WTC11 (cell line): ENCODE data around the gene FTCD. TPM values are rescaled to one million over a fixed set of nuclear protein-coding genes. Genes with fewer than 3 reads are reported as not detected.
"Not testable (repeated sequence)": the region's sequence is repeated elsewhere in the genome, so short reads cannot be mapped to it uniquely, and the experiment has no call there.

ENCODE experiments used
- ATAC-seq: fragments of 200-7000 bp; cut with Tn5 transposase; 2 replicates; pipeline ENCODE4 v1.10.0; 2021; ENCODE audit warnings: mild to moderate bottlenecking, moderate library complexity
- CTCF ChIA-PET: fragments of 300-600 bp; sonication (Branson Sonifier 250); formaldehyde crosslinking; loops from one replicate; lab custom pipeline; 2021; ENCODE audit warnings: antibody characterized with exemption; lab: Charles Lee
- POLR2A ChIA-PET: fragments of 350-600 bp; sonication (Branson Sonifier 250); formaldehyde crosslinking; loops from one replicate; lab custom pipeline; 2021; ENCODE audit warnings: antibody characterized with exemption; lab: Charles Lee
- DNase-seq: peaks from one replicate; pipeline ENCODE4 v3.0.0; 2021; ENCODE audit warnings: low spot score
- H3K27ac Mint-ChIP-seq: 2 replicates; pipeline ENCODE4 v1.8.0; 2021; ENCODE audit warnings: mixed read lengths
- H3K27me3 Mint-ChIP-seq: 2 replicates; pipeline ENCODE4 v1.8.0; 2021; ENCODE audit warnings: low read depth, mild to moderate bottlenecking, moderate library complexity, mixed read lengths
- H3K36me3 Mint-ChIP-seq: 2 replicates; pipeline ENCODE4 v1.8.0; 2021; ENCODE audit warnings: mixed read lengths
- H3K4me1 Mint-ChIP-seq: 2 replicates; pipeline ENCODE4 v1.8.0; 2022; ENCODE audit warnings: mixed read lengths
- H3K4me3 Mint-ChIP-seq: 2 replicates; pipeline ENCODE4 v1.8.0; 2021; ENCODE audit warnings: mild to moderate bottlenecking, moderate library complexity, mixed read lengths
- H3K9me3 Mint-ChIP-seq: 2 replicates; pipeline ENCODE4 v1.8.0; 2021; ENCODE audit warnings: mixed read lengths
- CREB1 ChIP-seq: sonication (generic); formaldehyde crosslinking; IDR thresholded peaks from 2 replicates; pipeline ENCODE4 v1.8.0; 2023; ENCODE audit warnings: mild to moderate bottlenecking, missing genetic modification reagents
- MYBL2 ChIP-seq: sonication (generic); formaldehyde crosslinking; IDR thresholded peaks from 2 replicates; pipeline ENCODE4 v1.8.1; 2023; ENCODE audit warnings: mild to moderate bottlenecking, moderate library complexity, missing genetic modification reagents
- NR2C2 ChIP-seq: sonication (generic); formaldehyde crosslinking; IDR thresholded peaks from 2 replicates; pipeline ENCODE4 v1.8.0; 2022; ENCODE audit warnings: mild to moderate bottlenecking, missing genetic modification reagents
- SMAD4 ChIP-seq: sonication (generic); formaldehyde crosslinking; IDR thresholded peaks from 2 replicates; pipeline ENCODE4 v1.8.0; 2022; ENCODE audit warnings: mild to moderate bottlenecking, missing genetic modification reagents
- total RNA-seq: library from RNA; stranded (reverse); gene quantifications from 3 replicates; pipeline ENCODE4 v1.2.3, GENCODE V29; 2021
- TF ChIP-seq, protein P1 (sequence below): sonication (generic); formaldehyde crosslinking; IDR thresholded peaks from 2 replicates; pipeline ENCODE4 v1.8.1; 2023; ENCODE audit warnings: mild to moderate bottlenecking, missing genetic modification reagents
- TF ChIP-seq, protein P2 (sequence below): sonication (generic); formaldehyde crosslinking; IDR thresholded peaks from 2 replicates; pipeline ENCODE4 v1.8.1; 2023; ENCODE audit warnings: mild to moderate bottlenecking, missing genetic modification reagents, moderate library complexity
- TF ChIP-seq, protein P3 (sequence below): sonication (generic); formaldehyde crosslinking; IDR thresholded peaks from 2 replicates; pipeline ENCODE4 v1.8.0; 2022; ENCODE audit warnings: missing genetic modification reagents
- TF ChIP-seq, protein P4 (sequence below): sonication (generic); formaldehyde crosslinking; IDR thresholded peaks from 2 replicates; pipeline ENCODE4 v1.8.0; 2023; ENCODE audit warnings: mild to moderate bottlenecking, missing genetic modification reagents
- TF ChIP-seq, protein P5 (sequence below): fragments of 250-450 bp; sonication (Bioruptor Pico); IDR thresholded peaks from 2 replicates; pipeline ENCODE4 v1.9.0; 2021; ENCODE audit warnings: mild to moderate bottlenecking, borderline replicate concordance

The FTCD gene
- total RNA-seq, 1 experiment from 2014 or later = 6.1 TPM

DNA sequence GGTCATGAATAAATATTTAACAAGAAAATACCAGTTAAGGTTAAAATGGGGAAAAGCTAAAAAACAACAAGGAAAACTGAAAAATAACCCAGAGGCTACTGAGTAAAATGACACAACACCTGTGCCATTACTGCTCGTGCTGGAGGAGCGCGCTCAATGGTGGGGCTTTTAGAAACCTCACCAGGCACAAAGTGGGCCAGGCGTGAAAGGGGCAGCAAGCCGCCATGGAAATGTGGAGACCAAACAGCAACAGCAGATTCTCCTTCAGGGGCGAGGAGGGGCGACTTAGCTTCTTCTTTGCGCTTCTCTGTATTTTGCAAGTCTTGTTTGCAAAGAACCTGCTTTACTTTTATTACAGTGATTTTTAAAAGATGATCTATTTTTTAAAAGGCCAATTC, 47.8 kb upstream of the FTCD start:
- Mint-ChIP-seq H3K36me3 (peaks cover 66% of the 10 kb centered on the region), H3K27me3 (no peaks in the 10 kb centered on the region), H3K27ac (peak overlapping the region; percentile 82), H3K4me3 (no peak overlapping the region), H3K9me3 (peaks cover 6% of the 10 kb centered on the region; the same call in 1 of the 2 replicates), H3K4me1 (peaks cover 8% of the 10 kb centered on the region)
- ChIA-PET CTCF (interaction anchor here (1.4 kb wide), 1 partner anchor 60 kb away, joined by 4 read pairs; no protein-coding TSS in a partner anchor), POLR2A (no interaction called here)
- ATAC-seq (no peak), DNase-seq (no peak)
- TF ChIP-seq SMAD4 (no peak), CREB1 (no peak)
- TF ChIP-seq, protein P1, sequence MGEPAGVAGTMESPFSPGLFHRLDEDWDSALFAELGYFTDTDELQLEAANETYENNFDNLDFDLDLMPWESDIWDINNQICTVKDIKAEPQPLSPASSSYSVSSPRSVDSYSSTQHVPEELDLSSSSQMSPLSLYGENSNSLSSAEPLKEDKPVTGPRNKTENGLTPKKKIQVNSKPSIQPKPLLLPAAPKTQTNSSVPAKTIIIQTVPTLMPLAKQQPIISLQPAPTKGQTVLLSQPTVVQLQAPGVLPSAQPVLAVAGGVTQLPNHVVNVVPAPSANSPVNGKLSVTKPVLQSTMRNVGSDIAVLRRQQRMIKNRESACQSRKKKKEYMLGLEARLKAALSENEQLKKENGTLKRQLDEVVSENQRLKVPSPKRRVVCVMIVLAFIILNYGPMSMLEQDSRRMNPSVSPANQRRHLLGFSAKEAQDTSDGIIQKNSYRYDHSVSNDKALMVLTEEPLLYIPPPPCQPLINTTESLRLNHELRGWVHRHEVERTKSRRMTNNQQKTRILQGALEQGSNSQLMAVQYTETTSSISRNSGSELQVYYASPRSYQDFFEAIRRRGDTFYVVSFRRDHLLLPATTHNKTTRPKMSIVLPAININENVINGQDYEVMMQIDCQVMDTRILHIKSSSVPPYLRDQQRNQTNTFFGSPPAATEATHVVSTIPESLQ = no peak
- TF ChIP-seq, protein P2, sequence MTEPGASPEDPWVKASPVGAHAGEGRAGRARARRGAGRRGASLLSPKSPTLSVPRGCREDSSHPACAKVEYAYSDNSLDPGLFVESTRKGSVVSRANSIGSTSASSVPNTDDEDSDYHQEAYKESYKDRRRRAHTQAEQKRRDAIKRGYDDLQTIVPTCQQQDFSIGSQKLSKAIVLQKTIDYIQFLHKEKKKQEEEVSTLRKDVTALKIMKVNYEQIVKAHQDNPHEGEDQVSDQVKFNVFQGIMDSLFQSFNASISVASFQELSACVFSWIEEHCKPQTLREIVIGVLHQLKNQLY (CRISPR knock-in tag) = no peak

DNA sequence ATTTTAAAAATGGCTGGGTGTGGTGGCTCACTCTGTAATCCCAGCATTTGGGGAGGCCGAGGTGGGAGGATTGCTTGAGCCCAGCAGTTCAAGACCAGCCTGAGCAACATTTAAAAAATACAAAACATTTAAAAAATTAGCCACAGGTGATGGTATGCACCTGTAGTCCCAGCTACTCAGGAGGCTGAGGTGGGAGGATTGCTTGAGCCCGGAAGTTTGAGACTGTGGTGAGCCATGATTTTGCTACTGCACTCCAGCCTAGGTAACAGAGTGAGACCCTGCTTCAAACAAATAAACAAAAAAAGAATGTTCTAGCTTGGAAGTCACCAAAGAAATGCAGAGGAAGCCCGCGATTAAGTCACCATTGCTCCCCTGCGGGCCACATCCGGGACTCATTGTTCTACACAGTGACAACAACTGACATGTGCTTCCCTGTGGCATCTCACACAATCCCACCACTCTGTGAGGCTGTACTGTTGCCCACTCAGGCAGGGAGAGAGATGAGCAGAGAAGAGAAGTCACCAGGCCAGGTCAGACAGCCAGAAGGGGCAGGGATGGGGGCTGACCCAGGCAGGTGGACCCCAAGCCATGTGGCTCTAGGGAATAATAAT, 47.3 kb upstream of the FTCD start:
- H3K27ac Mint-ChIP-seq = peak overlapping the region; percentile 82
- POLR2A ChIA-PET = no interaction called here
- H3K27me3 Mint-ChIP-seq = no peaks in the 10 kb centered on the region
- no peak for DNase-seq
- CTCF ChIA-PET = interaction anchor here (1.4 kb wide), 1 partner anchor 59 kb away, joined by 4 read pairs; no protein-coding TSS in a partner anchor
- H3K4me1 Mint-ChIP-seq = peaks cover 8% of the 10 kb centered on the region
- H3K9me3 Mint-ChIP-seq = peaks cover 6% of the 10 kb centered on the region; the same call in 1 of the 2 replicates
- TF ChIP-seq, protein P3, sequence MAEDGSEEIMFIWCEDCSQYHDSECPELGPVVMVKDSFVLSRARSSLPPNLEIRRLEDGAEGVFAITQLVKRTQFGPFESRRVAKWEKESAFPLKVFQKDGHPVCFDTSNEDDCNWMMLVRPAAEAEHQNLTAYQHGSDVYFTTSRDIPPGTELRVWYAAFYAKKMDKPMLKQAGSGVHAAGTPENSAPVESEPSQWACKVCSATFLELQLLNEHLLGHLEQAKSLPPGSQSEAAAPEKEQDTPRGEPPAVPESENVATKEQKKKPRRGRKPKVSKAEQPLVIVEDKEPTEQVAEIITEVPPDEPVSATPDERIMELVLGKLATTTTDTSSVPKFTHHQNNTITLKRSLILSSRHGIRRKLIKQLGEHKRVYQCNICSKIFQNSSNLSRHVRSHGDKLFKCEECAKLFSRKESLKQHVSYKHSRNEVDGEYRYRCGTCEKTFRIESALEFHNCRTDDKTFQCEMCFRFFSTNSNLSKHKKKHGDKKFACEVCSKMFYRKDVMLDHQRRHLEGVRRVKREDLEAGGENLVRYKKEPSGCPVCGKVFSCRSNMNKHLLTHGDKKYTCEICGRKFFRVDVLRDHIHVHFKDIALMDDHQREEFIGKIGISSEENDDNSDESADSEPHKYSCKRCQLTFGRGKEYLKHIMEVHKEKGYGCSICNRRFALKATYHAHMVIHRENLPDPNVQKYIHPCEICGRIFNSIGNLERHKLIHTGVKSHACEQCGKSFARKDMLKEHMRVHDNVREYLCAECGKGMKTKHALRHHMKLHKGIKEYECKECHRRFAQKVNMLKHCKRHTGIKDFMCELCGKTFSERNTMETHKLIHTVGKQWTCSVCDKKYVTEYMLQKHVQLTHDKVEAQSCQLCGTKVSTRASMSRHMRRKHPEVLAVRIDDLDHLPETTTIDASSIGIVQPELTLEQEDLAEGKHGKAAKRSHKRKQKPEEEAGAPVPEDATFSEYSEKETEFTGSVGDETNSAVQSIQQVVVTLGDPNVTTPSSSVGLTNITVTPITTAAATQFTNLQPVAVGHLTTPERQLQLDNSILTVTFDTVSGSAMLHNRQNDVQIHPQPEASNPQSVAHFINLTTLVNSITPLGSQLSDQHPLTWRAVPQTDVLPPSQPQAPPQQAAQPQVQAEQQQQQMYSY (CRISPR knock-in tag) = no peak
- no peak for TF ChIP-seq NR2C2 (CRISPR knock-in tag)
- H3K36me3 Mint-ChIP-seq = peaks cover 69% of the 10 kb centered on the region
- ATAC-seq = peak; percentile 65
- H3K4me3 Mint-ChIP-seq = no peak overlapping the region

DNA sequence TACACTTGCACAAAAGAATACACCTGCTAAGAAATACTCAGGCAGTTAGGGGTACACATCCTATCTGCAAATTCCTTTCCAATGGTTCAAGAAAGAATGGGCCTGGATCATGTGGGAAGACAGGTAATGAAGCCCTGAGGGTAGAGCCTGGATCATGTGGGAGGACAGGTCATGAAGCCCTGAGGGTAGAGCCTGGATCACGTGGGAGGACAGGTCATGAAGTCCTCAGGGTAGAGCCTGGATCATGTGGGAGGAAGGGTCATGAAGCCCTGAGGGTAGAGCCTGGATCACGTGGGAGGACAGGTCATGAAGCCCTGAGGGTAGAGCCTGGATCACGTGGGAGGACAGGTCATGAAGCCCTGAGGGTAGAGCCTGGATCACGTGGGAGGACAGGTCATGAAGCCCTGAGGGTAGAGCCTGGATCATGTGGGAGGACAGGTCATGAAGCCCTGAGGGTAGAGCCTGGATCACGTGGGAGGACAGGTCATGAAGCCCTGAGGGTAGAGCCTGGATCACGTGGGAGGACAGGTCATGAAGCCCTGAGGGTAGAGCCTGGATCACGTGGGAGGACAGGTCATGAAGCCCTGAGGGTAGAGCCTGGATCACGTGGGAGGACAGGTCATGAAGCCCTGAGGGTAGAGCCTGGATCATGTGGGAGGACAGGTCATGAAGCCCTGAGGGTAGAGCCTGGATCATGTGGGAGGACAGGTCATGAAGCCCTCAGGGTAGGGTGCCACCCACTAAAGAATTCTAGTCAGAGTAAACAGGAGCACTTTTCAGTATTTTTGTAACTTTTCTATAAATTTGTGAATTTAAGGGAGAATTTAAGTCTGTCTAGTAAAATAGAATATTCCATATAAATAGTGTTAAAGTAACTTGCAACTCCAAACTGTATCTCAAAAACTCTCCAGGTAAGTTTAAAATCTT, 45.8 kb upstream of the FTCD start:
- H3K27ac Mint-ChIP-seq, H3K4me1 Mint-ChIP-seq, H3K27me3 Mint-ChIP-seq, ATAC-seq, DNase-seq, H3K9me3 Mint-ChIP-seq, POLR2A ChIA-PET, H3K4me3 Mint-ChIP-seq: not testable (repeated sequence)
- CTCF ChIA-PET = interaction anchor here (1.1 kb wide), 1 partner anchor 48 kb away, joined by 3 read pairs; no protein-coding TSS in a partner anchor
- H3K36me3 Mint-ChIP-seq = peaks cover 78% of the 10 kb centered on the region

DNA sequence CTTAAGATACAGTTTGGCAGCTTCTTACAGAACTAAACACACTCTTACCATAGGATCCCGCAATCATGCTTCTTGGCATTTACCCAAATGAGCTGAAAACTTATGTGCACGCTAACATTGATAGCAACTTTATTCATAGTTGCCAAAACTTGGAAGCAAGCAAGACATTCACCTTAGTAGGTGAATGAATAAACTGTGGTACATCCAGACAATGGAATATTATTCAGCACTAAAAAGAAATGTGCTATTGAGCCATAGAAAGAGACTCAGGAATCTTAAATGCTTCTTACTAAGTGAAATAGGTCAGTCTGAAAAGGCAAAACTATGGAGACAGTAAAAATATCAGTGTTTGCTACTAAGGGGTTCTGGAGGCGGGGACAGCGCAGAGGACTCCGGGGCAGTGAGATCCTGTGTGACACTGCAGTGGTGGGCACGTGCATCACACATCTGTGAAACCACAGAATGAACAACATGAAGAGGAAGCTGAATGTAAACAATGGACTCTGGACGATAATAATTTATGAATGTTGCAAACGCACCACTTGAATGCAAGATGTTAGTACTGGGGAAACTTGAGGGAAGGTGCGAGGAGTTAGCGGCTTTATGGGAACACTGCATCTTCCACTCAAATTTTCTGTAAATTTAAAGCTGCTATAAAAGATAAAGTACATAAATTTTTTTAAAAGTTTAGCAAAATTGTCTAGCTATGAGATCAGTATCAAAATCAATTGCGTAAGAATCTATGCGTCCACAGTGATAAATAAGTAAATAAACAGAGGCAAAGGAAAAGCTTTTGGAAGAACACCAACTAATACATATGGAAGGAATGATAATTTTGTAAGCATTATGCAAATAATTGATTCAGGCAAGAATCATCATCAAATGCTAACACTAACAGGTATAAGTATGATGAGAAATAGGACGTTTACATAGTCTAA, 44.3 kb upstream of the FTCD start:
- ChIA-PET POLR2A (interaction anchor here (0.6 kb wide), 1 partner anchor 143 kb away, joined by 3 read pairs; no protein-coding TSS in a partner anchor), CTCF (interaction anchor here (1.3 to 1.5 kb wide), 2 partner anchors 47 to 56 kb away, joined by 3 to 7 read pairs; no protein-coding TSS in a partner anchor)
- peaks cover 77% of the 10 kb centered on the region for H3K36me3 Mint-ChIP-seq
- no peak for ATAC-seq
- peaks cover 6% of the 10 kb centered on the region; the same call in 1 of the 2 replicates for H3K9me3 Mint-ChIP-seq
- no peaks in the 10 kb centered on the region for H3K27me3 Mint-ChIP-seq
- H3K27ac Mint-ChIP-seq = no peak overlapping the region
- H3K4me3 Mint-ChIP-seq = no peak overlapping the region
- no peak for DNase-seq
- H3K4me1 Mint-ChIP-seq = peaks cover 8% of the 10 kb centered on the region
- TF ChIP-seq, protein P4, sequence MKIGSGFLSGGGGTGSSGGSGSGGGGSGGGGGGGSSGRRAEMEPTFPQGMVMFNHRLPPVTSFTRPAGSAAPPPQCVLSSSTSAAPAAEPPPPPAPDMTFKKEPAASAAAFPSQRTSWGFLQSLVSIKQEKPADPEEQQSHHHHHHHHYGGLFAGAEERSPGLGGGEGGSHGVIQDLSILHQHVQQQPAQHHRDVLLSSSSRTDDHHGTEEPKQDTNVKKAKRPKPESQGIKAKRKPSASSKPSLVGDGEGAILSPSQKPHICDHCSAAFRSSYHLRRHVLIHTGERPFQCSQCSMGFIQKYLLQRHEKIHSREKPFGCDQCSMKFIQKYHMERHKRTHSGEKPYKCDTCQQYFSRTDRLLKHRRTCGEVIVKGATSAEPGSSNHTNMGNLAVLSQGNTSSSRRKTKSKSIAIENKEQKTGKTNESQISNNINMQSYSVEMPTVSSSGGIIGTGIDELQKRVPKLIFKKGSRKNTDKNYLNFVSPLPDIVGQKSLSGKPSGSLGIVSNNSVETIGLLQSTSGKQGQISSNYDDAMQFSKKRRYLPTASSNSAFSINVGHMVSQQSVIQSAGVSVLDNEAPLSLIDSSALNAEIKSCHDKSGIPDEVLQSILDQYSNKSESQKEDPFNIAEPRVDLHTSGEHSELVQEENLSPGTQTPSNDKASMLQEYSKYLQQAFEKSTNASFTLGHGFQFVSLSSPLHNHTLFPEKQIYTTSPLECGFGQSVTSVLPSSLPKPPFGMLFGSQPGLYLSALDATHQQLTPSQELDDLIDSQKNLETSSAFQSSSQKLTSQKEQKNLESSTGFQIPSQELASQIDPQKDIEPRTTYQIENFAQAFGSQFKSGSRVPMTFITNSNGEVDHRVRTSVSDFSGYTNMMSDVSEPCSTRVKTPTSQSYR (CRISPR knock-in tag) = no peak
- TF ChIP-seq, protein P5, sequence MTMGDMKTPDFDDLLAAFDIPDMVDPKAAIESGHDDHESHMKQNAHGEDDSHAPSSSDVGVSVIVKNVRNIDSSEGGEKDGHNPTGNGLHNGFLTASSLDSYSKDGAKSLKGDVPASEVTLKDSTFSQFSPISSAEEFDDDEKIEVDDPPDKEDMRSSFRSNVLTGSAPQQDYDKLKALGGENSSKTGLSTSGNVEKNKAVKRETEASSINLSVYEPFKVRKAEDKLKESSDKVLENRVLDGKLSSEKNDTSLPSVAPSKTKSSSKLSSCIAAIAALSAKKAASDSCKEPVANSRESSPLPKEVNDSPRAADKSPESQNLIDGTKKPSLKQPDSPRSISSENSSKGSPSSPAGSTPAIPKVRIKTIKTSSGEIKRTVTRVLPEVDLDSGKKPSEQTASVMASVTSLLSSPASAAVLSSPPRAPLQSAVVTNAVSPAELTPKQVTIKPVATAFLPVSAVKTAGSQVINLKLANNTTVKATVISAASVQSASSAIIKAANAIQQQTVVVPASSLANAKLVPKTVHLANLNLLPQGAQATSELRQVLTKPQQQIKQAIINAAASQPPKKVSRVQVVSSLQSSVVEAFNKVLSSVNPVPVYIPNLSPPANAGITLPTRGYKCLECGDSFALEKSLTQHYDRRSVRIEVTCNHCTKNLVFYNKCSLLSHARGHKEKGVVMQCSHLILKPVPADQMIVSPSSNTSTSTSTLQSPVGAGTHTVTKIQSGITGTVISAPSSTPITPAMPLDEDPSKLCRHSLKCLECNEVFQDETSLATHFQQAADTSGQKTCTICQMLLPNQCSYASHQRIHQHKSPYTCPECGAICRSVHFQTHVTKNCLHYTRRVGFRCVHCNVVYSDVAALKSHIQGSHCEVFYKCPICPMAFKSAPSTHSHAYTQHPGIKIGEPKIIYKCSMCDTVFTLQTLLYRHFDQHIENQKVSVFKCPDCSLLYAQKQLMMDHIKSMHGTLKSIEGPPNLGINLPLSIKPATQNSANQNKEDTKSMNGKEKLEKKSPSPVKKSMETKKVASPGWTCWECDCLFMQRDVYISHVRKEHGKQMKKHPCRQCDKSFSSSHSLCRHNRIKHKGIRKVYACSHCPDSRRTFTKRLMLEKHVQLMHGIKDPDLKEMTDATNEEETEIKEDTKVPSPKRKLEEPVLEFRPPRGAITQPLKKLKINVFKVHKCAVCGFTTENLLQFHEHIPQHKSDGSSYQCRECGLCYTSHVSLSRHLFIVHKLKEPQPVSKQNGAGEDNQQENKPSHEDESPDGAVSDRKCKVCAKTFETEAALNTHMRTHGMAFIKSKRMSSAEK = no peak
- TF ChIP-seq MYBL2 (CRISPR knock-in tag) = no peak
